Astrocyte (in vitro differentiated cells and primary cell): Measurements from ENCODE around the gene PLCD3. TPM values are rescaled to one million over a fixed set of nuclear protein-coding genes. Genes with fewer than 3 reads are reported as not detected.
A peak's percentile ranks its signal among the peaks of the same experiment; 100 is the strongest.

Source experiments
- DNase-seq: peaks from one replicate; pipeline ENCODE4 v3.0.0-alpha.2; 2010; ENCODE audit warnings: low read depth
- FAIRE-seq: peaks from 2 replicates; lab custom pipeline; 2011; peaks lifted over from hg19 to GRCh38; lab: Jason Lieb, UNC
- H2AFZ ChIP-seq: 2 replicates; pipeline ENCODE4 v1.6.0; 2012; ENCODE audit warnings: low read depth, low read length, inconsistent platforms
- H3K27ac ChIP-seq: 2 replicates; pipeline ENCODE4 v1.5.1; 2011; ENCODE audit warnings: low read depth, low read length, inconsistent platforms
- H3K27me3 ChIP-seq: 2 replicates; pipeline ENCODE4 v1.6.0; 2011; ENCODE audit warnings: low read length, inconsistent platforms; ENCODE audit not compliant: insufficient read depth
- H3K36me3 ChIP-seq: 2 replicates; pipeline ENCODE4 v1.5.1; 2011; ENCODE audit warnings: low read length, inconsistent platforms; ENCODE audit not compliant: insufficient read depth
- H3K4me1 ChIP-seq: 2 replicates; pipeline ENCODE4 v1.5.1; 2011; ENCODE audit warnings: low read length, inconsistent platforms; ENCODE audit not compliant: insufficient read depth
- H3K4me2 ChIP-seq: 2 replicates; pipeline ENCODE4 v1.6.0; 2012; ENCODE audit warnings: low read length, inconsistent platforms
- H3K4me3 ChIP-seq: 2 replicates; pipeline ENCODE4 v1.5.1; 2011; ENCODE audit warnings: low read depth, mild to moderate bottlenecking, low read length, inconsistent platforms; ENCODE audit not compliant: insufficient read depth
- H3K79me2 ChIP-seq: 2 replicates; pipeline ENCODE4 v1.6.0; 2012; ENCODE audit warnings: mild to moderate bottlenecking, low read length, inconsistent platforms; ENCODE audit not compliant: insufficient read depth
- H3K9ac ChIP-seq: 2 replicates; pipeline ENCODE4 v1.6.0; 2012; ENCODE audit warnings: mild to moderate bottlenecking, low read length, inconsistent platforms
- H3K9me3 ChIP-seq: 2 replicates; pipeline ENCODE4 v1.5.1; 2012; ENCODE audit warnings: low read depth, mild to moderate bottlenecking, low read length, inconsistent platforms; ENCODE audit not compliant: insufficient read depth
- H4K20me1 ChIP-seq: 2 replicates; pipeline ENCODE4 v1.6.0; 2012; ENCODE audit warnings: low read length, inconsistent platforms; ENCODE audit not compliant: insufficient read depth
- H3K27ac Mint-ChIP-seq: one replicate; pipeline ENCODE4 v1.8.0; 2021; ENCODE audit warnings: mild to moderate bottlenecking, mixed read lengths; ENCODE audit not compliant: unreplicated experiment
- H3K27me3 Mint-ChIP-seq: one replicate; pipeline ENCODE4 v1.8.0; 2021; ENCODE audit warnings: low read depth, mixed read lengths; ENCODE audit not compliant: unreplicated experiment
- H3K36me3 Mint-ChIP-seq: one replicate; pipeline ENCODE4 v1.8.0; 2021; ENCODE audit warnings: low read depth, mixed read lengths; ENCODE audit not compliant: unreplicated experiment
- H3K4me1 Mint-ChIP-seq: one replicate; pipeline ENCODE4 v1.8.0; 2021; ENCODE audit warnings: low read depth, mixed read lengths; ENCODE audit not compliant: unreplicated experiment
- H3K4me3 Mint-ChIP-seq: one replicate; pipeline ENCODE4 v1.8.0; 2021; ENCODE audit warnings: mild to moderate bottlenecking, moderate library complexity, mixed read lengths; ENCODE audit not compliant: unreplicated experiment
- H3K9me3 Mint-ChIP-seq: one replicate; pipeline ENCODE4 v1.8.0; 2021; ENCODE audit warnings: mild to moderate bottlenecking, mixed read lengths; ENCODE audit not compliant: unreplicated experiment
- EZH2 ChIP-seq: IDR thresholded peaks from 2 replicates; pipeline ENCODE4 v1.6.1; 2012; ENCODE audit warnings: mild to moderate bottlenecking, low read length, inconsistent platforms; ENCODE audit not compliant: insufficient read depth
- total RNA-seq: library from RNA; stranded (reverse); gene quantifications from 2 replicates; pipeline ENCODE4 v1.2.1, GENCODE V29; 2021
- TF ChIP-seq, protein P1 (sequence below): IDR thresholded peaks from 2 replicates; pipeline ENCODE4 v1.5.1; 2011; ENCODE audit warnings: low read depth, mild to moderate bottlenecking, inconsistent platforms, low read length, moderate library complexity; ENCODE audit not compliant: insufficient read depth

PLCD3 gene
- total RNA-seq, 1 donor from 2014 or later: 92.0 TPM

DNA sequence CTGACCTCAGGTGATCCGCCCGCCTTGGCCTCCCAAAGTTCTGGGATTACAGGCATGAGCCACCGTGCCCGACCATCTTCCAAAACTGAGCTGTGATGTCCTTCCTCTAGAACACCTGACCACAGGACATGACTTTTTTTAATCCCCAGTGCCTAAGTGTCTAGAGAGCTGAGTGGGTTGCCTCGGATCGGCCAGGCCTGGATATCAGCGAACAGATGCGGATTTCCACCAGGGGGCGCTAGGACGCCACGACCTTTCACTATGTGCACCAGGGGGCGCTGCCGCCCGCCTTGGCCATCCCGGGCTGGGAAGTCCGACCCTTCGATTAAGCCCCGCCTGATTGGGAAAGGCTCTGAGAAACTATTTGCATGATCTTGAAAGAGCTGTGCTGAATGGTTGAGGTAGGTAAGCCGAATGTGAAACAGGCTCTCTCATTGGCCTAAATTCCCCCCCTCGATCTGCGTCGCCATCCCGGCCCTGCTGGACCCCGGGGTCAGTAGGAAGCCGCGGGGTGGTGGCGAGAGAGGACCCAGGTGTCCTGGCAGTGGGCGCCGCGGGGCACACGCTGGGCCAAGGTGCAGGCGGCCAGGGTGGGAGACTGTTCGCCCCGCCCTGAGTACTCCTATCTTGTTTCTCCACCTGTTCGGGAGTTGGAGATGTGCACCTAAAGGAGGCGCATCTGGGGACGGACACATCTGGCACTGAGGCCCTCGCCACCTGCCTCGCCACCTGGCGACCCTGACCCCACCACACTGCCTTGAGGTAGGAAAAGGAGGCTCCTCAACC is 3.1 kb upstream of the PLCD3 start, which contains the start of gene ACBD4:
Gene ACBD4 (plus strand): TSS at position 496 of the 786 bp plus-strand sequence. CDS start 458 bp downstream, outside the sequence.
- peak; percentile 87 for DNase-seq
- H3K4me1 Mint-ChIP-seq: peaks cover 4% of the 10 kb centered on the region
- peak within 1 kb of the TSS; percentile 41 for H3K27ac Mint-ChIP-seq
- peaks cover 12% of the 10 kb centered on the region for H4K20me1 ChIP-seq
- H3K9me3 Mint-ChIP-seq: no peaks in the 10 kb centered on the region
- H3K9me3 ChIP-seq: no peaks in the 10 kb centered on the region
- H3K36me3 ChIP-seq: no peaks in the 10 kb centered on the region
- H3K27me3 Mint-ChIP-seq: no peaks in the 10 kb centered on the region
- peak; percentile 71 for FAIRE-seq
- H3K27me3 ChIP-seq: no peaks in the 10 kb centered on the region
- peaks cover 16% of the 10 kb centered on the region for H3K4me1 ChIP-seq
- peaks cover 18% of the 10 kb centered on the region for H3K79me2 ChIP-seq
- peak within 1 kb of the TSS; percentile 63 for H3K9ac ChIP-seq
- peak within 1 kb of the TSS; percentile 60 for H3K4me3 ChIP-seq
- TF ChIP-seq, protein P1, sequence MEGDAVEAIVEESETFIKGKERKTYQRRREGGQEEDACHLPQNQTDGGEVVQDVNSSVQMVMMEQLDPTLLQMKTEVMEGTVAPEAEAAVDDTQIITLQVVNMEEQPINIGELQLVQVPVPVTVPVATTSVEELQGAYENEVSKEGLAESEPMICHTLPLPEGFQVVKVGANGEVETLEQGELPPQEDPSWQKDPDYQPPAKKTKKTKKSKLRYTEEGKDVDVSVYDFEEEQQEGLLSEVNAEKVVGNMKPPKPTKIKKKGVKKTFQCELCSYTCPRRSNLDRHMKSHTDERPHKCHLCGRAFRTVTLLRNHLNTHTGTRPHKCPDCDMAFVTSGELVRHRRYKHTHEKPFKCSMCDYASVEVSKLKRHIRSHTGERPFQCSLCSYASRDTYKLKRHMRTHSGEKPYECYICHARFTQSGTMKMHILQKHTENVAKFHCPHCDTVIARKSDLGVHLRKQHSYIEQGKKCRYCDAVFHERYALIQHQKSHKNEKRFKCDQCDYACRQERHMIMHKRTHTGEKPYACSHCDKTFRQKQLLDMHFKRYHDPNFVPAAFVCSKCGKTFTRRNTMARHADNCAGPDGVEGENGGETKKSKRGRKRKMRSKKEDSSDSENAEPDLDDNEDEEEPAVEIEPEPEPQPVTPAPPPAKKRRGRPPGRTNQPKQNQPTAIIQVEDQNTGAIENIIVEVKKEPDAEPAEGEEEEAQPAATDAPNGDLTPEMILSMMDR: peak; percentile 100
- TF ChIP-seq EZH2: no peak
- H3K4me3 Mint-ChIP-seq: peak within 1 kb of the TSS; percentile 81
- H3K4me2 ChIP-seq: peak within 1 kb of the TSS; percentile 86
- H3K27ac ChIP-seq: peak within 1 kb of the TSS; percentile 7
- peaks cover 2% of the 10 kb centered on the region for H3K36me3 Mint-ChIP-seq
- peak within 1 kb of the TSS; percentile 68 for H2AFZ ChIP-seq

DNA sequence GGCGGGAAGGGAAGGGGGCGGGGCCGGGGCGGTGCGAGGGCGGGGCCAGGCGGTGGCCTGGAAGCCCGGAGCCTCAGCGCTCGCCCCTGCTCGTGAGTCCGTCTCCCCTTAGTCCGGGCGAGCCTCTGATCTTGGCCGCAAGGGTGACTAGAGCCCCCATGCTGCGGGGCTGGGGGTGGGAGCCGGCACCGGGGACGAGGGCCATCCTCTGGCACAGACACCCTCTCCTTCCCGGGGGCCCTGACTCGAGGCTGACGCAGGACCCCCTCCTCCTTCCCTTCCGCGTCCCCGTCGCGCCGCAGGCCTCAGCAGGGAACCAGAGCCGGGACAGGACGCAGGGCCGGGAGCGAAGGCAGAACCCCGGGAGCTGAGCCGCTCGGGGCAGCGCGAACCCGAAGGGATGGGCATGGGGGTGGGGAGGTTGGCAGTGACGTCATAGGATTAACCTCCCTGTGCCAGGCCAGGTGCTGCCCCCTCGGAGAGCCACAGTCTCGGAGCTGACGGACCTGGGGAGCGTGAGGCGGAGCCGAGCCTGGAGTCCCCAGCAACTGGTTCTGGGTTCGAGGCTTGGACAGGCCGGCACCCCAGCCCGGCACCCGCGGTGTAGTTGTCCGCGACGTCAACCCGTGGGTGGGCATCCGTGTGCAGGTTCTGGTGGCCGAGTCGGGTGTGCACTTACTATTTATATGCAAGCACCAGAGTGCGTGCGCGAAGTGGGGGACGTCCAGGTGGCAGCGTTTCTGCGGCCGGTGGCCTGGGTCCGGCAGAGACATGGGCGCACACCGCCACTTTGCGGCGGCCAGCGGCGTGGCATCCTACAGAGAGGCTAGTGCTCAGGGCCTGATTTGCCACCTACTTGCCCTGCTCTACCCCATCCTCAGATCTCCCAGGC is 503 bp upstream of the PLCD3 start:
- H3K4me1 ChIP-seq: peaks cover 32% of the 10 kb centered on the region
- H3K36me3 ChIP-seq: no peaks in the 10 kb centered on the region
- H3K27ac ChIP-seq: peak overlapping the region; percentile 90
- peak overlapping the region; percentile 90 for H3K9ac ChIP-seq
- H3K9me3 ChIP-seq: no peaks in the 10 kb centered on the region
- no peak for FAIRE-seq
- H3K27me3 ChIP-seq: no peaks in the 10 kb centered on the region
- DNase-seq: peak; percentile 52
- H3K4me2 ChIP-seq: peak overlapping the region; percentile 98
- H4K20me1 ChIP-seq: peaks cover 12% of the 10 kb centered on the region
- peak overlapping the region; percentile 88 for H2AFZ ChIP-seq
- H3K27me3 Mint-ChIP-seq: no peaks in the 10 kb centered on the region
- peak overlapping the region; percentile 26 for H3K27ac Mint-ChIP-seq
- no peaks in the 10 kb centered on the region for H3K36me3 Mint-ChIP-seq
- peaks cover 14% of the 10 kb centered on the region for H3K4me1 Mint-ChIP-seq
- no peaks in the 10 kb centered on the region for H3K9me3 Mint-ChIP-seq
- H3K4me3 ChIP-seq: peak overlapping the region; percentile 73
- peak overlapping the region; percentile 87 for H3K4me3 Mint-ChIP-seq
- H3K79me2 ChIP-seq: peaks cover 38% of the 10 kb centered on the region
- TF ChIP-seq EZH2: no peak
- TF ChIP-seq, protein P1: peak; percentile 54
